Endothelial cell of umbilical vein (primary cell): Measurements from ENCODE around the gene PLEKHG4B. TPM values are rescaled to one million over a fixed set of nuclear protein-coding genes. Genes with fewer than 3 reads are reported as not detected.

Experiments used
- BruUV-seq: library from RNA; stranded (reverse); fragments of 400-500 nt; replicated peaks from 2 replicates; lab custom pipeline; 2021; lab: Mats Ljungman, UMichigan
- CTCF ChIA-PET: fragments of 300-600, 350-600 bp; sonication (Branson Sonifier 250); formaldehyde crosslinking; loops from one replicate; lab custom pipeline; 2021; ENCODE audit warnings: antibody characterized with exemption, inconsistent platforms; lab: Charles Lee
- POLR2A ChIA-PET: fragments of 300-600, 350-600 bp; sonication (Branson Sonifier 250); formaldehyde crosslinking; loops from one replicate; lab custom pipeline; 2021; ENCODE audit warnings: antibody characterized with exemption, inconsistent platforms; lab: Charles Lee
- DNase-seq: peaks from one replicate; pipeline ENCODE4 v3.0.0-alpha.2; 2011; ENCODE audit warnings: low read depth, low spot score
- FAIRE-seq: peaks from 2 replicates; lab custom pipeline; 2011; peaks lifted over from hg19 to GRCh38; lab: Jason Lieb, UNC
- H2AFZ ChIP-seq: 2 replicates; pipeline ENCODE4 v1.6.0; 2012; ENCODE audit warnings: low read depth, low read length, control low read depth, inconsistent platforms
- H3K27ac ChIP-seq: 2 replicates; pipeline ENCODE4 v1.5.1; 2011; ENCODE audit warnings: low read depth, mild to moderate bottlenecking, control low read depth, low read length, moderate library complexity; ENCODE audit not compliant: insufficient read depth
- H3K27me3 ChIP-seq, 2 experiments: 2 replicates each; pipeline versions ENCODE4 v1.6.0 to v1.6.1; 2011; ENCODE audit warnings: low read length in 2 of 2, mixed read lengths in 1 of 2; ENCODE audit not compliant: control insufficient read depth in 2 of 2, insufficient read depth in 2 of 2
- H3K36me3 ChIP-seq, 2 experiments: 2 replicates in 1 of 2; 3 replicates in 1 of 2; pipeline ENCODE4 v1.5.1; 2011; ENCODE audit warnings: low read length in 2 of 2, mild to moderate bottlenecking in 1 of 2, moderate library complexity in 1 of 2; ENCODE audit not compliant: control insufficient read depth in 2 of 2, insufficient read depth in 2 of 2; ENCODE audit errors: extremely low read depth in 1 of 2
- H3K4me1 ChIP-seq: 3 replicates; pipeline ENCODE4 v1.5.1; 2011; ENCODE audit warnings: mild to moderate bottlenecking, low read length; ENCODE audit not compliant: control insufficient read depth, insufficient read depth; ENCODE audit errors: extremely low read depth
- H3K4me2 ChIP-seq: 2 replicates; pipeline ENCODE4 v1.6.1; 2011; ENCODE audit warnings: low read length, control low read depth, mixed read lengths; ENCODE audit not compliant: insufficient read depth
- H3K4me3 ChIP-seq, 3 experiments: fragments of 200-600 bp in 1 of 3; sonication (generic), shearing (Covaris generic) in 1 of 3; replicated peaks in 1 of 3; 2 replicates each; pipeline ENCODE4 v1.5.1; 2011 to 2016; ENCODE audit warnings: control low read depth in 3 of 3, low read length in 3 of 3, mild to moderate bottlenecking in 2 of 3, inconsistent platforms in 1 of 3, low read depth in 1 of 3, moderate library complexity in 1 of 3; ENCODE audit not compliant: insufficient read depth in 1 of 3
- H3K79me2 ChIP-seq: 2 replicates; pipeline ENCODE4 v1.6.0; 2012; ENCODE audit warnings: low read length, inconsistent platforms; ENCODE audit not compliant: control insufficient read depth, insufficient read depth
- H3K9ac ChIP-seq: replicated peaks from 2 replicates; pipeline ENCODE3; 2011; ENCODE audit warnings: low read length, control low read depth; ENCODE audit not compliant: insufficient read depth; ENCODE audit errors: extremely low read depth
- H3K9me1 ChIP-seq: replicated peaks from 3 replicates; pipeline ENCODE4 v1.6.0; 2011; ENCODE audit warnings: mild to moderate bottlenecking, low read length; ENCODE audit not compliant: control insufficient read depth, insufficient read depth; ENCODE audit errors: extremely low read depth
- H3K9me3 ChIP-seq: replicated peaks from 2 replicates; pipeline ENCODE4 v1.5.1; 2012; ENCODE audit warnings: low read length, inconsistent platforms; ENCODE audit not compliant: control insufficient read depth, insufficient read depth
- H4K20me1 ChIP-seq: replicated peaks from 2 replicates; pipeline ENCODE3; 2011; ENCODE audit warnings: mild to moderate bottlenecking, low read length; ENCODE audit not compliant: control insufficient read depth, insufficient read depth; ENCODE audit errors: extremely low read depth
- EZH2 ChIP-seq: IDR thresholded peaks from 2 replicates; pipeline ENCODE4 v1.6.1; 2012; ENCODE audit warnings: borderline replicate concordance, low read depth, mild to moderate bottlenecking, moderate library complexity, low read length, inconsistent platforms; ENCODE audit not compliant: severe bottlenecking
- FOS ChIP-seq: IDR thresholded peaks from 2 replicates; pipeline ENCODE4 v1.6.1; 2011; ENCODE audit warnings: mild to moderate bottlenecking, low read length, moderate library complexity, borderline replicate concordance; ENCODE audit not compliant: insufficient read depth
- GATA2 ChIP-seq: IDR thresholded peaks from 2 replicates; pipeline ENCODE4 v1.7.0; 2011; ENCODE audit warnings: low read depth, mild to moderate bottlenecking, moderate library complexity, mixed read lengths, low read length; ENCODE audit not compliant: insufficient read length, insufficient read depth
- JUN ChIP-seq: IDR thresholded peaks from 2 replicates; pipeline ENCODE4 v1.6.1; 2011; ENCODE audit warnings: borderline replicate concordance, low read depth; ENCODE audit not compliant: insufficient read length, insufficient read depth
- MYC ChIP-seq: IDR thresholded peaks from one replicate; pipeline ENCODE4 v1.6.1; 2011; ENCODE audit warnings: mild to moderate bottlenecking, low read depth, low read length
- POLR2A ChIP-seq: IDR thresholded peaks from 2 replicates; pipeline ENCODE4 v1.6.1; 2012; ENCODE audit warnings: low read depth, mild to moderate bottlenecking, control low read depth, low read length
- POLR2AphosphoS5 ChIP-seq: IDR thresholded peaks from 2 replicates; pipeline ENCODE4 v1.6.1; 2012; ENCODE audit warnings: low read depth, mild to moderate bottlenecking, control low read depth, low read length, moderate library complexity; ENCODE audit not compliant: insufficient read depth
- dilution Hi-C: fragments of 300-500 bp; cut with MboI; formaldehyde crosslinking; loops from one replicate; pipeline ENCODE4 v1.15.0; 2019; ENCODE audit warnings: low sequenced_read_pairs; ENCODE audit not compliant: extremely low pct_ligation_motif_present
- intact Hi-C: fragments of 100-400 bp; cut with micrococcal nuclease; formaldehyde crosslinking; loops from one replicate; pipeline ENCODE4 v1.10.0; 2022
- polyA plus RNA-seq, 4 experiments: library from polyadenylated mRNA; depleted of rRNA in 3 of 4; stranded (reverse) in 3 of 4; unstranded in 1 of 4; fragments of >200 nt; gene quantifications; 2 replicates each; pipeline versions ENCODE4 v1.2.1 to v1.2.3, GENCODE V29; 2011 to 2012; ENCODE audit warnings: missing spikeins in 1 of 4
- total RNA-seq: library from RNA; stranded (reverse); gene quantifications from 2 replicates; pipeline ENCODE4 v1.2.3, GENCODE V29; 2021
- TF ChIP-seq, protein P1 (sequence below): IDR thresholded peaks from 2 replicates; pipeline ENCODE4 v1.6.1; 2011; ENCODE audit not compliant: insufficient read depth, insufficient read length
- TF ChIP-seq, protein P2 (sequence below), 2 donors: IDR thresholded peaks; 1 replicate in 1 of 2; 2 replicates in 1 of 2; pipeline ENCODE4 v1.5.1; 2011; ENCODE audit warnings: low read length in 2 of 2, mild to moderate bottlenecking in 2 of 2, moderate library complexity in 2 of 2, control low read depth in 1 of 2, inconsistent platforms in 1 of 2, low read depth in 1 of 2; ENCODE audit not compliant: insufficient read depth in 1 of 2; ENCODE audit errors: extremely low read depth in 1 of 2

PLEKHG4B gene
- total and polyA plus RNA-seq, 2 donors (not counting 3 experiments of a cell fraction or from before 2014, with no cell fraction given) = not detected

DNA sequence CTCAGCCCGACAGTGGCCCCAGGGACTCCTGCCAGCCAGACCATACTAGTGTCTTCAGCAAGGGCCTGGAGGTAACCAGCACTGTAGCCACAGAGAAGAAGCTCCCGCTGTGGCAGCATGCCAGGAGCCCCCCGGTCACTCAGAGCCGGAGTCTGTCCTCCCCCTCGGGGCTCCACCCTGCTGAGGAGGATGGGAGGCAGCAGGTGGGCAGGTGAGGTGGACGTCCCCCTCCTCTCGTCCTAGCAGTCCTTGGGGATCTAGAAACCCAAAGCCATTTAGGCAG lies 71.3 kb downstream of the PLEKHG4B start:
- Histone ChIP-seq H3K79me2 (no peaks in the 10 kb centered on the region), H3K9ac (no peak overlapping the region), H3K27ac (no peak overlapping the region), H3K4me1 (no peaks in the 10 kb centered on the region), H3K9me1 (no peaks in the 10 kb centered on the region), H4K20me1 (no peaks in the 10 kb centered on the region), H3K4me2 (no peak overlapping the region), H3K4me3 (no peak overlapping the region), H2AFZ (no peak overlapping the region), H3K9me3 (no peaks in the 10 kb centered on the region), H3K27me3 (no peaks in the 10 kb centered on the region), H3K36me3 (no peaks in the 10 kb centered on the region)
- POLR2A ChIA-PET = no interaction called here
- no peak for FAIRE-seq
- no TSS peak for BruUV-seq
- DNase-seq = no peak
- TF ChIP-seq FOS = no peak
- no peak for TF ChIP-seq POLR2A
- TF ChIP-seq GATA2 = no peak
- dilution Hi-C loops = no loop called here
- intact Hi-C loops = no loop called here
- CTCF ChIA-PET = interaction anchor here (1.0 kb wide), 1 partner anchor 25 kb away, joined by 3 read pairs; no protein-coding TSS in a partner anchor

DNA sequence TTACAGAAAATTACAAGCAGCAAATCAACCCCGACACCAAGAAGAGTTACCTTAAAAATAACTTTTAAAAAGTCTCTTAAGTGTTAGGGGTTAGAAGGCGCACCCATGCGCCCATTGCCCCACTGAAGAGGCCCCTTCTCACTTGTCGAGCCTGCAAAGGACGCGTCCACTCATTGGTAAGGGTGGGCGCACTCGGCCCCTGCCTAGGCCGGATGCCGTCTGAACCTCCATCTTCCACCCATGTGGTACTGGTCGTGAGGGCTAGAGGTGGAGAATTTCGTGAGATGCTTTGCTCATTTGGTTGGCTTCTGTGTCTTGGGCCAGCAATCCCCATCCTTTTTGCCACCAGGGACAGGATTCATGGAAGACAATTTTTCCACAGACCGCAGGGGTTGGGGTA lies 71.9 kb downstream of the PLEKHG4B start:
- intact Hi-C loops = no loop called here
- no TSS peak for BruUV-seq
- DNase-seq (no peak), FAIRE-seq (no peak)
- no peaks in the 10 kb centered on the region for H3K9me3 ChIP-seq
- H3K4me2 ChIP-seq = no peak overlapping the region
- H3K4me1 ChIP-seq = no peaks in the 10 kb centered on the region
- H3K27me3 ChIP-seq = no peaks in the 10 kb centered on the region
- no peak overlapping the region for H3K27ac ChIP-seq
- dilution Hi-C loops = no loop called here
- H3K9ac ChIP-seq = no peak overlapping the region
- CTCF ChIA-PET = no interaction called here
- POLR2A ChIA-PET = no interaction called here
- no peak overlapping the region for H3K4me3 ChIP-seq
- H2AFZ ChIP-seq = no peak overlapping the region
- TF ChIP-seq EZH2 (no peak), GATA2 (no peak), POLR2AphosphoS5 (no peak), FOS (no peak), JUN (no peak), POLR2A (no peak), MYC (no peak)
- TF ChIP-seq, protein P1, sequence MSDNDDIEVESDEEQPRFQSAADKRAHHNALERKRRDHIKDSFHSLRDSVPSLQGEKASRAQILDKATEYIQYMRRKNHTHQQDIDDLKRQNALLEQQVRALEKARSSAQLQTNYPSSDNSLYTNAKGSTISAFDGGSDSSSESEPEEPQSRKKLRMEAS = no peak
- TF ChIP-seq, protein P2, sequence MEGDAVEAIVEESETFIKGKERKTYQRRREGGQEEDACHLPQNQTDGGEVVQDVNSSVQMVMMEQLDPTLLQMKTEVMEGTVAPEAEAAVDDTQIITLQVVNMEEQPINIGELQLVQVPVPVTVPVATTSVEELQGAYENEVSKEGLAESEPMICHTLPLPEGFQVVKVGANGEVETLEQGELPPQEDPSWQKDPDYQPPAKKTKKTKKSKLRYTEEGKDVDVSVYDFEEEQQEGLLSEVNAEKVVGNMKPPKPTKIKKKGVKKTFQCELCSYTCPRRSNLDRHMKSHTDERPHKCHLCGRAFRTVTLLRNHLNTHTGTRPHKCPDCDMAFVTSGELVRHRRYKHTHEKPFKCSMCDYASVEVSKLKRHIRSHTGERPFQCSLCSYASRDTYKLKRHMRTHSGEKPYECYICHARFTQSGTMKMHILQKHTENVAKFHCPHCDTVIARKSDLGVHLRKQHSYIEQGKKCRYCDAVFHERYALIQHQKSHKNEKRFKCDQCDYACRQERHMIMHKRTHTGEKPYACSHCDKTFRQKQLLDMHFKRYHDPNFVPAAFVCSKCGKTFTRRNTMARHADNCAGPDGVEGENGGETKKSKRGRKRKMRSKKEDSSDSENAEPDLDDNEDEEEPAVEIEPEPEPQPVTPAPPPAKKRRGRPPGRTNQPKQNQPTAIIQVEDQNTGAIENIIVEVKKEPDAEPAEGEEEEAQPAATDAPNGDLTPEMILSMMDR (IDR thresholded peaks at IDR 0.05; ENCODE audit: extremely low read depth in 1 of 2, insufficient read depth in 1 of 2, low read depth in 1 of 2, low read length in 2 of 2) = no peak
- no peaks in the 10 kb centered on the region for H3K79me2 ChIP-seq
- no peaks in the 10 kb centered on the region for H3K9me1 ChIP-seq
- no peaks in the 10 kb centered on the region for H3K36me3 ChIP-seq
- H4K20me1 ChIP-seq = no peaks in the 10 kb centered on the region
